ENCODE results near the gene RAD9A. TPM values are rescaled to one million over a fixed set of nuclear protein-coding genes. Genes with fewer than 3 reads are reported as not detected.
A peak's percentile ranks its signal among the peaks of the same experiment; 100 is the strongest.

RAD9A gene
- total and polyA plus RNA-seq, 9 of the 15 experiments (the other 6 are each of a cell fraction or from before 2014, with no cell fraction given) = 1.4 to 41.2 (median 16.1) TPM

GRCh38 chr11:67371189-67371910, 20.4 kb upstream of the RAD9A start:
- ATAC-seq = peak; percentile 47
- in situ Hi-C loops (cut with MboI) = no loop called here
- Histone ChIP-seq H3K27ac (ENCODE audit: extremely low read depth, low read depth, low read length) (peak overlapping the region; percentile 67; the same call in 2 of the 3 replicates), H3K4me3 (0 out of 2 replicates have a peak overlapping the region, but pooled peaks have one; percentile 96), H3K27me3 (ENCODE audit: control insufficient read depth in 2 of 2, insufficient read depth in 2 of 2, low read length in 2 of 2) (no peaks in the 10 kb centered on the region), H3K79me2 (ENCODE audit: control insufficient read depth, insufficient read depth, low read length) (peaks cover 39% of the 10 kb centered on the region; the same call in 2 of the 3 replicates), H2AFZ (ENCODE audit: low read depth, low read length) (no peak overlapping the region), H3K4me1 (replicated peaks in 1 of 2; ENCODE audit: control insufficient read depth in 2 of 2, insufficient read depth in 2 of 2, low read length in 2 of 2) (peaks cover 53 to 75% of the 10 kb centered on the region in 2 experiments), H3K9me3 (replicated peaks; ENCODE audit: control insufficient read depth, insufficient read depth, low read depth, low read length) (no peaks in the 10 kb centered on the region), H3K9me1 (ENCODE audit: control insufficient read depth, insufficient read depth, low read length) (no peaks in the 10 kb centered on the region), H3K4me2 (ENCODE audit: insufficient read depth, low read length) (peak overlapping the region; percentile 60), H3K9ac (ENCODE audit: insufficient read depth in 1 of 2, low read depth in 2 of 2, low read length in 2 of 2) (peak overlapping the region; percentile 34 to 95; a peak in 3 of 4 replicates), H4K20me1 (replicated peaks; ENCODE audit: control insufficient read depth, insufficient read depth, low read length) (no peaks in the 10 kb centered on the region), H3K36me3 (ENCODE audit: control insufficient read depth, insufficient read depth, low read length) (no peaks in the 10 kb centered on the region)
- peak; percentile 65 for FAIRE-seq
- ChIA-PET POLR2A (interaction anchor here (0.6 to 3.0 kb wide), 8 partner anchors 8 to 85 kb away, joined by 3 to 10 read pairs (median 4); partner anchors contain the start of gene POLD4), CTCF (ENCODE audit: low intra/inter-chr PET ratio) (no interaction called here)
- 55% methylated on average over 7 of the region's 8 CpGs for WGBS (ENCODE audit: insufficient coverage, low coverage, missing lambda C conversion rate)
- intact Hi-C loops (cut with micrococcal nuclease) = no loop called here
- peak; percentile 58 to 67 (median 63) for DNase-seq (ENCODE audit: extremely low read depth in 1 of 4, low spot score in 3 of 4)
- TSS peak; percentile 56 for BruUV-seq (replicated peaks)
- no peak for TF ChIP-seq ZNF133 (CRISPR knock-in tag; IDR thresholded peaks at IDR 0.05)
- no peak for TF ChIP-seq BRF1 (IDR thresholded peaks at IDR 0.05; ENCODE audit: borderline replicate concordance, extremely low read depth, insufficient read length)
- no peak for TF ChIP-seq ZFP91 (CRISPR knock-in tag; IDR thresholded peaks at IDR 0.05)
- TF ChIP-seq PHF8 (IDR thresholded peaks at IDR 0.05; ENCODE audit: borderline replicate concordance, low read length) = no peak
- no peak for TF ChIP-seq WHSC1 (IDR thresholded peaks at IDR 0.05; ENCODE audit: low read length)
- TF ChIP-seq, protein P1, sequence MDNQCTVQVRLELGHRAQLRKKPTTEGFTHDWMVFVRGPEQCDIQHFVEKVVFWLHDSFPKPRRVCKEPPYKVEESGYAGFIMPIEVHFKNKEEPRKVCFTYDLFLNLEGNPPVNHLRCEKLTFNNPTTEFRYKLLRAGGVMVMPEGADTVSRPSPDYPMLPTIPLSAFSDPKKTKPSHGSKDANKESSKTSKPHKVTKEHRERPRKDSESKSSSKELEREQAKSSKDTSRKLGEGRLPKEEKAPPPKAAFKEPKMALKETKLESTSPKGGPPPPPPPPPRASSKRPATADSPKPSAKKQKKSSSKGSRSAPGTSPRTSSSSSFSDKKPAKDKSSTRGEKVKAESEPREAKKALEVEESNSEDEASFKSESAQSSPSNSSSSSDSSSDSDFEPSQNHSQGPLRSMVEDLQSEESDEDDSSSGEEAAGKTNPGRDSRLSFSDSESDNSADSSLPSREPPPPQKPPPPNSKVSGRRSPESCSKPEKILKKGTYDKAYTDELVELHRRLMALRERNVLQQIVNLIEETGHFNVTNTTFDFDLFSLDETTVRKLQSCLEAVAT (IDR thresholded peaks at IDR 0.05) = no peak
- no peak for TF ChIP-seq SMARCC2 (IDR thresholded peaks at IDR 0.05; ENCODE audit: low read depth)
- TF ChIP-seq POU5F1 (IDR thresholded peaks at IDR 0.05; ENCODE audit: borderline replicate concordance, low read depth, low read length, partially characterized antibody) = no peak
- TF ChIP-seq E2F3 (CRISPR knock-in tag; IDR thresholded peaks at IDR 0.05) = no peak
- no peak for TF ChIP-seq NUFIP1 (IDR thresholded peaks at IDR 0.05; ENCODE audit: partially characterized antibody)
- no peak for TF ChIP-seq ZBTB17 (CRISPR knock-in tag; IDR thresholded peaks at IDR 0.05)
- no peak for TF ChIP-seq ZNF384 (IDR thresholded peaks at IDR 0.05; ENCODE audit: low read depth, low read length)
- no peak for TF ChIP-seq SOX6 (IDR thresholded peaks at IDR 0.05)
- TF ChIP-seq CHCHD3 (CRISPR knock-in tag; IDR thresholded peaks at IDR 0.05) = no peak
- TF ChIP-seq, protein P2, sequence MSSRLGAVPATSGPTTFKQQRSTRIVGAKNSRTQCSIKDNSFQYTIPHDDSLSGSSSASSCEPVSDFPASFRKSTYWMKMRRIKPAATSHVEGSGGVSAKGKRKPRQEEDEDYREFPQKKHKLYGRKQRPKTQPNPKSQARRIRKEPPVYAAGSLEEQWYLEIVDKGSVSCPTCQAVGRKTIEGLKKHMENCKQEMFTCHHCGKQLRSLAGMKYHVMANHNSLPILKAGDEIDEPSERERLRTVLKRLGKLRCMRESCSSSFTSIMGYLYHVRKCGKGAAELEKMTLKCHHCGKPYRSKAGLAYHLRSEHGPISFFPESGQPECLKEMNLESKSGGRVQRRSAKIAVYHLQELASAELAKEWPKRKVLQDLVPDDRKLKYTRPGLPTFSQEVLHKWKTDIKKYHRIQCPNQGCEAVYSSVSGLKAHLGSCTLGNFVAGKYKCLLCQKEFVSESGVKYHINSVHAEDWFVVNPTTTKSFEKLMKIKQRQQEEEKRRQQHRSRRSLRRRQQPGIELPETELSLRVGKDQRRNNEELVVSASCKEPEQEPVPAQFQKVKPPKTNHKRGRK (tag; IDR thresholded peaks at IDR 0.05) = no peak
- no peak for TF ChIP-seq ZNF316 (IDR thresholded peaks at IDR 0.05)
